ENCODE results near the gene DPP7. TPM values are rescaled to one million over a fixed set of nuclear protein-coding genes. Genes with fewer than 3 reads are reported as not detected.
A peak's percentile ranks its signal among the peaks of the same experiment; 100 is the strongest.

Gene DPP7
- total and polyA plus RNA-seq, 2 of the 4 experiments (the other 2 are of a cell fraction) = 14.9 to 76.4 TPM

DNA sequence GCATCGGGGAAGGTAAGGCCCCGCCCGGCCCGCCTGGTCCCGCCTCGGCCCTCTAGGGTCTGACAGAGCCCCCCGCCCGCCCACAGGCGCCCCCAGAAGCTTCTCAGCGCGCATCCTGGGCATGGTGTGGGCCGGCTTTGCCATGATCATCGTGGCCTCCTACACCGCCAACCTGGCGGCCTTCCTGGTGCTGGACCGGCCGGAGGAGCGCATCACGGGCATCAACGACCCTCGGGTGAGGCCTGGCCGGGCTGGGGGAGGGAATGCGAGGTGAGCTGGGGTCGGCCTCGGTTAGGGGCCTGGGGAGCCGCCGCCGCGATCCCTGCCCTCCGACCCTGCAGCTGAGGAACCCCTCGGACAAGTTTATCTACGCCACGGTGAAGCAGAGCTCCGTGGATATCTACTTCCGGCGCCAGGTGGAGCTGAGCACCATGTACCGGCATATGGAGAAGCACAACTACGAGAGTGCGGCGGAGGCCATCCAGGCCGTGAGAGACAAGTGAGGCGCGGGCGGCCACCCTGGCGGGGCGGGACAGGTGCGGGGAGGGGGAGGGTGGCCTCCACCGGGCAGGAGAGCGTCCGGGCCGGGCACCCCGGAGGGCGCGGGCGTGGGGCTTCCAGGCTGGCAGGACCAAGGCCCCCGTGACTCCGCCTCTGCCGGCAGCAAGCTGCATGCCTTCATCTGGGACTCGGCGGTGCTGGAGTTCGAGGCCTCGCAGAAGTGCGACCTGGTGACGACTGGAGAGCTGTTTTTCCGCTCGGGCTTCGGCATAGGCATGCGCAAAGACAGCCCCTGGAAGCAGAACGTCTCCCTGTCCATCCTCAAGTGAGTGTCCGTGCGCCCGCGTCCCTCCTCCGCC, 48.2 kb upstream of the DPP7 start:
- DNase-seq (no peak), ATAC-seq (ENCODE audit: low read depth) (peak; percentile 54)
- Histone ChIP-seq H3K14ac (replicated peaks; ENCODE audit: low read depth, low read length) (no peak overlapping the region), H2AK9ac (replicated peaks; ENCODE audit: low read depth, low read length, poor library complexity) (no peak overlapping the region), H3K4ac (ENCODE audit: low read depth, low read length) (no peak overlapping the region), H3K4me3 (ENCODE audit: insufficient read depth, low read depth, low read length) (peak overlapping the region; percentile 31), H4K20me1 (ENCODE audit: insufficient read depth, low read length) (no peaks in the 10 kb centered on the region), H4K5ac (ENCODE audit: low read depth, low read length) (no peak overlapping the region), H2AK5ac (ENCODE audit: low read depth, low read length) (no peak overlapping the region), H3K23ac (ENCODE audit: low read depth, low read length) (no peak overlapping the region), H2BK20ac (ENCODE audit: low read depth, low read length) (no peak overlapping the region), H3K4me1 (ENCODE audit: control insufficient read depth, insufficient read depth, low read length) (no peaks in the 10 kb centered on the region), H2BK15ac (ENCODE audit: low read depth, low read length) (no peak overlapping the region), H3K9ac (ENCODE audit: low read depth, low read length) (no peak overlapping the region), H3K79me1 (ENCODE audit: low read depth in 1 of 2, low read length in 2 of 2) (no peaks in the 10 kb centered on the region), H3K9me3 (ENCODE audit: control insufficient read depth, insufficient read depth, low read length) (no peaks in the 10 kb centered on the region), H3K36me3 (ENCODE audit: control insufficient read depth, insufficient read depth, low read length) (no peaks in the 10 kb centered on the region), H4K8ac (ENCODE audit: low read depth in 2 of 2, low read length in 2 of 2) (peak overlapping the region in 1 of 2 experiments; percentile 63; a peak in 1 of 4 replicates), H2BK5ac (ENCODE audit: low read depth, low read length, poor library complexity, severe bottlenecking) (no peak overlapping the region), H2BK120ac (ENCODE audit: low read depth, low read length) (no peak overlapping the region), H3K56ac (ENCODE audit: extremely low read depth, insufficient read depth, low read length) (no peak overlapping the region), H4K91ac (ENCODE audit: insufficient read depth, low read depth, low read length) (no peak overlapping the region), H3K4me2 (ENCODE audit: low read depth, low read length) (peak overlapping the region; percentile 67), H3K18ac (ENCODE audit: low read depth, low read length) (no peak overlapping the region), H3K27ac (ENCODE audit: insufficient read depth, low read length) (no peak overlapping the region), H2AFZ (replicated peaks; ENCODE audit: low read length, poor library complexity) (peak overlapping the region; percentile 94), H3K9me1 (ENCODE audit: insufficient read depth, low read length) (no peaks in the 10 kb centered on the region), H3K27me3 (ENCODE audit: control insufficient read depth, insufficient read depth, low read length) (peaks cover 89% of the 10 kb centered on the region)
- intact Hi-C loops (cut with micrococcal nuclease) (no loop called here), in situ Hi-C loops (cut with MboI; ENCODE audit: low sequenced_read_pairs) (no loop called here), dilution Hi-C loops (cut with HindIII; ENCODE audit: low sequenced_read_pairs, unreplicated experiment) (no loop called here)
- POLR2A ChIA-PET (ENCODE audit: unreplicated experiment) = no interaction called here
- BruUV-seq (replicated peaks) = no TSS peak
- CTCF ChIA-PET = no interaction called here
- WGBS, 2 experiments (ENCODE audit: extremely low coverage in 2 of 2, insufficient read length in 1 of 2) = 5% methylated on average over 40 of the region's 74 CpGs; no CpG with 5 or more reads in 1 of the 2 experiments
- no peak for TF ChIP-seq BHLHE40 (IDR thresholded peaks at IDR 0.05; ENCODE audit: low read depth, low read length)
- TF ChIP-seq, protein P1, sequence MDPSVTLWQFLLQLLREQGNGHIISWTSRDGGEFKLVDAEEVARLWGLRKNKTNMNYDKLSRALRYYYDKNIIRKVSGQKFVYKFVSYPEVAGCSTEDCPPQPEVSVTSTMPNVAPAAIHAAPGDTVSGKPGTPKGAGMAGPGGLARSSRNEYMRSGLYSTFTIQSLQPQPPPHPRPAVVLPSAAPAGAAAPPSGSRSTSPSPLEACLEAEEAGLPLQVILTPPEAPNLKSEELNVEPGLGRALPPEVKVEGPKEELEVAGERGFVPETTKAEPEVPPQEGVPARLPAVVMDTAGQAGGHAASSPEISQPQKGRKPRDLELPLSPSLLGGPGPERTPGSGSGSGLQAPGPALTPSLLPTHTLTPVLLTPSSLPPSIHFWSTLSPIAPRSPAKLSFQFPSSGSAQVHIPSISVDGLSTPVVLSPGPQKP (IDR thresholded peaks at IDR 0.05; ENCODE audit: borderline replicate concordance, low read depth, low read length) = no peak
- TF ChIP-seq RCOR1 (IDR thresholded peaks at IDR 0.05; ENCODE audit: insufficient replicate concordance, low read length) = no peak
- TF ChIP-seq NFE2L2 (IDR thresholded peaks at IDR 0.05; ENCODE audit: low read depth, low read length) = no peak
- no peak for TF ChIP-seq RAD21 (IDR thresholded peaks at IDR 0.05; ENCODE audit: low read length)
- TF ChIP-seq RFX5 (IDR thresholded peaks at IDR 0.05; ENCODE audit: low read depth, low read length) = no peak
- no peak for TF ChIP-seq MAZ (IDR thresholded peaks at IDR 0.05; ENCODE audit: borderline replicate concordance, low read depth, low read length)
- no peak for TF ChIP-seq MAFK (IDR thresholded peaks at IDR 0.05; ENCODE audit: low read depth, low read length)
- TF ChIP-seq POLR2A (IDR thresholded peaks at IDR 0.05; ENCODE audit: low read depth, low read length) = no peak
- no peak for TF ChIP-seq FOS (IDR thresholded peaks at IDR 0.05; ENCODE audit: low read depth, low read length)
- no peak for TF ChIP-seq USF2 (IDR thresholded peaks at IDR 0.05; ENCODE audit: low read depth, low read length)
- TF ChIP-seq CHD1 (IDR thresholded peaks at IDR 0.05; ENCODE audit: low read depth, low read length) = no peak

Measured in IMR-90 (cell line).